ENCODE results near the gene GRIP1. TPM values are rescaled to one million over a fixed set of nuclear protein-coding genes. Genes with fewer than 3 reads are reported as not detected.

The GRIP1 gene
- total RNA-seq, 1 experiment from 2014 or later, result 0.23 TPM

- Mint-ChIP-seq H3K9me3 (ENCODE audit: unreplicated experiment) (no peaks in the 10 kb centered on the region), H3K36me3 (ENCODE audit: insufficient read depth, unreplicated experiment) (no peaks in the 10 kb centered on the region), H3K27me3 (ENCODE audit: insufficient read depth, unreplicated experiment) (no peaks in the 10 kb centered on the region), H3K4me1 (ENCODE audit: low read depth, unreplicated experiment) (no peaks in the 10 kb centered on the region), H3K27ac (ENCODE audit: unreplicated experiment) (no peak overlapping the region), H3K4me3 (ENCODE audit: unreplicated experiment) (no peak overlapping the region)
- Histone ChIP-seq H3K27me3 (replicated peaks; ENCODE audit: control insufficient read depth, insufficient read depth, low read length) (no peaks in the 10 kb centered on the region), H3K4me3 (ENCODE audit: low read depth, low read length) (no peak overlapping the region), H3K9me3 (no peaks in the 10 kb centered on the region), H3K36me3 (ENCODE audit: control insufficient read depth, insufficient read depth, low read length) (no peaks in the 10 kb centered on the region), H3K4me1 (0 out of 2 replicates have a peak, but pooled peaks cover 8% of the 10 kb centered on the region)
- ChIA-PET CTCF (no interaction called here), POLR2A (interaction anchor here (0.7 kb wide), 1 partner anchor 11 kb away, joined by 5 read pairs; no protein-coding TSS in a partner anchor)
- BruUV-seq (replicated peaks), result no TSS peak
- DNase-seq, result no peak
- intact Hi-C loops (cut with micrococcal nuclease; ENCODE audit: unreplicated experiment), result no loop called here
- TF ChIP-seq, protein P1, sequence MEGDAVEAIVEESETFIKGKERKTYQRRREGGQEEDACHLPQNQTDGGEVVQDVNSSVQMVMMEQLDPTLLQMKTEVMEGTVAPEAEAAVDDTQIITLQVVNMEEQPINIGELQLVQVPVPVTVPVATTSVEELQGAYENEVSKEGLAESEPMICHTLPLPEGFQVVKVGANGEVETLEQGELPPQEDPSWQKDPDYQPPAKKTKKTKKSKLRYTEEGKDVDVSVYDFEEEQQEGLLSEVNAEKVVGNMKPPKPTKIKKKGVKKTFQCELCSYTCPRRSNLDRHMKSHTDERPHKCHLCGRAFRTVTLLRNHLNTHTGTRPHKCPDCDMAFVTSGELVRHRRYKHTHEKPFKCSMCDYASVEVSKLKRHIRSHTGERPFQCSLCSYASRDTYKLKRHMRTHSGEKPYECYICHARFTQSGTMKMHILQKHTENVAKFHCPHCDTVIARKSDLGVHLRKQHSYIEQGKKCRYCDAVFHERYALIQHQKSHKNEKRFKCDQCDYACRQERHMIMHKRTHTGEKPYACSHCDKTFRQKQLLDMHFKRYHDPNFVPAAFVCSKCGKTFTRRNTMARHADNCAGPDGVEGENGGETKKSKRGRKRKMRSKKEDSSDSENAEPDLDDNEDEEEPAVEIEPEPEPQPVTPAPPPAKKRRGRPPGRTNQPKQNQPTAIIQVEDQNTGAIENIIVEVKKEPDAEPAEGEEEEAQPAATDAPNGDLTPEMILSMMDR (IDR thresholded peaks at IDR 0.05; ENCODE audit: insufficient read depth in 1 of 2, low read depth in 1 of 2, low read length in 1 of 2, severe bottlenecking in 1 of 2, unreplicated experiment in 1 of 2), result no peak
Observed at GRCh38 chr12:66438601-66439000, 240.3 kb downstream of the GRIP1 start.

GRCh38 chr12:66430106-66430505 is 248.8 kb downstream of the GRIP1 start:
- BruUV-seq (replicated peaks), result no TSS peak
- Histone ChIP-seq H3K9me3 (no peaks in the 10 kb centered on the region), H3K4me3 (ENCODE audit: low read depth, low read length) (no peak overlapping the region), H3K36me3 (ENCODE audit: control insufficient read depth, insufficient read depth, low read length) (no peaks in the 10 kb centered on the region), H3K4me1 (no peaks in the 10 kb centered on the region), H3K27me3 (replicated peaks; ENCODE audit: control insufficient read depth, insufficient read depth, low read length) (no peaks in the 10 kb centered on the region)
- POLR2A ChIA-PET, result no interaction called here
- intact Hi-C loops (cut with micrococcal nuclease; ENCODE audit: unreplicated experiment), result no loop called here
- no peaks in the 10 kb centered on the region for H3K36me3 Mint-ChIP-seq (ENCODE audit: insufficient read depth, unreplicated experiment)
- H3K27me3 Mint-ChIP-seq (ENCODE audit: insufficient read depth, unreplicated experiment), result peaks cover 14% of the 10 kb centered on the region
- no peak overlapping the region for H3K27ac Mint-ChIP-seq (ENCODE audit: unreplicated experiment)
- no peaks in the 10 kb centered on the region for H3K9me3 Mint-ChIP-seq (ENCODE audit: unreplicated experiment)
- TF ChIP-seq, protein P1 (IDR thresholded peaks at IDR 0.05; ENCODE audit: insufficient read depth in 1 of 2, low read depth in 1 of 2, low read length in 1 of 2, severe bottlenecking in 1 of 2, unreplicated experiment in 1 of 2), result no peak
- CTCF ChIA-PET, result no interaction called here
- H3K4me1 Mint-ChIP-seq (ENCODE audit: low read depth, unreplicated experiment), result no peaks in the 10 kb centered on the region
- no peak for DNase-seq
- no peak overlapping the region for H3K4me3 Mint-ChIP-seq (ENCODE audit: unreplicated experiment)

DNA sequence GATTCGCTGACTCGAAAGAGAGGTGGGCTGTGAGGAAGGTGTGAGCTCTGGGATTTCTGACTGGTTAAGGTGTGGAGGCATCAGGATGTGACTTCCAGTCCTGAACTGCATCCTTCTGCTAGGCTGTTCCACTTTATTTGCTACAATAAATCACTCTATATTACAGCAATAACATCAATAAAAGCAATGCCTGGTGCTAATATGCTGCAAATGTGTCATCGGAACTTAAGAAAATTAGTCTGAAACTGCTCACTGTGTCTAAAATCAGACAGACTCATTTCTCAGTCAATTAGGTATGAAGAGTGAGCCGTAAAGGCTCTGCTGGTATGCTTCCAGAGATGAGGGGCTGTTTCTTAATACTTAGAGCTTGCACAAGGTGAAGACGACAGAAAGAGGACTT is 250.0 kb downstream of the GRIP1 start:
- H3K27me3 Mint-ChIP-seq (ENCODE audit: insufficient read depth, unreplicated experiment), result peaks cover 20% of the 10 kb centered on the region
- no peaks in the 10 kb centered on the region for H3K9me3 ChIP-seq
- DNase-seq, result no peak
- no peak overlapping the region for H3K4me3 Mint-ChIP-seq (ENCODE audit: unreplicated experiment)
- no peaks in the 10 kb centered on the region for H3K36me3 ChIP-seq (ENCODE audit: control insufficient read depth, insufficient read depth, low read length)
- H3K36me3 Mint-ChIP-seq (ENCODE audit: insufficient read depth, unreplicated experiment), result no peaks in the 10 kb centered on the region
- no peaks in the 10 kb centered on the region for H3K27me3 ChIP-seq (replicated peaks; ENCODE audit: control insufficient read depth, insufficient read depth, low read length)
- ChIA-PET POLR2A (no interaction called here), CTCF (no interaction called here)
- intact Hi-C loops (cut with micrococcal nuclease; ENCODE audit: unreplicated experiment), result no loop called here
- no peak overlapping the region for H3K4me3 ChIP-seq (ENCODE audit: low read depth, low read length)
- no peaks in the 10 kb centered on the region for H3K9me3 Mint-ChIP-seq (ENCODE audit: unreplicated experiment)
- no peak overlapping the region for H3K27ac Mint-ChIP-seq (ENCODE audit: unreplicated experiment)
- TF ChIP-seq, protein P1 (IDR thresholded peaks at IDR 0.05; ENCODE audit: insufficient read depth in 1 of 2, low read depth in 1 of 2, low read length in 1 of 2, severe bottlenecking in 1 of 2, unreplicated experiment in 1 of 2), result no peak
- no TSS peak for BruUV-seq (replicated peaks)
- no peaks in the 10 kb centered on the region for H3K4me1 ChIP-seq
- no peaks in the 10 kb centered on the region for H3K4me1 Mint-ChIP-seq (ENCODE audit: low read depth, unreplicated experiment)
